K562 (cell line): ENCODE results near the gene EPX. TPM values are rescaled to one million over a fixed set of nuclear protein-coding genes. Genes with fewer than 3 reads are reported as not detected.

Experiments used
- ATAC-seq: fragments of 200-7000 bp; cut with Tn5 transposase; 3 replicates; pipeline ENCODE4 v1.9.1; 2020; ENCODE audit warnings: moderate library complexity
- BruUV-seq: library from RNA; stranded (reverse); fragments of 400-500 nt; replicated peaks from 2 replicates; lab custom pipeline; 2021; lab: Mats Ljungman, UMichigan
- CTCF ChIA-PET: fragments of 300-600 bp; formaldehyde crosslinking; extraction: SDS; loops from one replicate; lab custom pipeline; 2021; ENCODE audit warnings: low intra/inter-chr PET ratio; lab: Yijun Ruan, JAX
- POLR2A ChIA-PET: fragments of 300-600, 350-650 bp; sonication (Branson Sonifier 250); formaldehyde crosslinking; extraction: SDS; loops from one replicate; lab custom pipeline; 2021; ENCODE audit warnings: antibody characterized with exemption, inconsistent platforms; lab: Yijun Ruan, JAX
- DNase-seq, 4 experiments: peaks; one replicate each; pipeline versions ENCODE4 v3.0.0 to v3.0.0-alpha.2; 2011 to 2018; ENCODE audit warnings: low spot score in 3 of 4, mixed read lengths in 3 of 4; ENCODE audit errors: extremely low read depth in 1 of 4
- FAIRE-seq: peaks from 2 replicates; lab custom pipeline; 2011; peaks lifted over from hg19 to GRCh38; lab: Jason Lieb, UNC
- H2AFZ ChIP-seq: 2 replicates; pipeline ENCODE4 v1.6.0; 2011; ENCODE audit warnings: low read depth, low read length, control low read depth, inconsistent platforms
- H3K27ac ChIP-seq: fragments of 200-600 bp; 3 replicates; pipeline ENCODE4 v1.8.0; 2011; ENCODE audit warnings: low read depth, mild to moderate bottlenecking, control low read depth, inconsistent platforms, low read length, moderate library complexity, mixed read lengths; ENCODE audit errors: extremely low read depth
- H3K27me3 ChIP-seq, 2 experiments: fragments of 300-600 bp in 1 of 2; 2 replicates in 1 of 2; 3 replicates in 1 of 2; pipeline versions ENCODE4 v1.6.0 to v1.8.0; 2011; ENCODE audit warnings: inconsistent platforms in 2 of 2, low read length in 2 of 2, mild to moderate bottlenecking in 1 of 2, mixed read lengths in 1 of 2, moderate library complexity in 1 of 2; ENCODE audit not compliant: control insufficient read depth in 2 of 2, insufficient read depth in 2 of 2
- H3K36me3 ChIP-seq: fragments of 300-600 bp; 3 replicates; pipeline ENCODE4 v1.8.0; 2011; ENCODE audit warnings: mild to moderate bottlenecking, low read length, inconsistent platforms; ENCODE audit not compliant: control insufficient read depth, insufficient read depth
- H3K4me1 ChIP-seq, 2 experiments: fragments of 200-600 bp in 1 of 2; replicated peaks in 1 of 2; 2 replicates in 1 of 2; 3 replicates in 1 of 2; pipeline versions ENCODE4 v1.5.1 to v1.8.0; 2011; ENCODE audit warnings: inconsistent platforms in 2 of 2, low read length in 2 of 2, mild to moderate bottlenecking in 1 of 2, mixed read lengths in 1 of 2, moderate library complexity in 1 of 2; ENCODE audit not compliant: control insufficient read depth in 2 of 2, insufficient read depth in 2 of 2
- H3K4me2 ChIP-seq: 2 replicates; pipeline ENCODE4 v1.6.1; 2011; ENCODE audit warnings: low read length, control low read depth, inconsistent platforms, mixed read lengths; ENCODE audit not compliant: insufficient read depth
- H3K4me3 ChIP-seq: fragments of 200-600 bp; sonication (generic), shearing (Covaris generic); 2 replicates; pipeline ENCODE4 v1.5.1; 2016; ENCODE audit warnings: control low read depth, inconsistent platforms
- H3K79me2 ChIP-seq: fragments of 200-600 bp; 3 replicates; pipeline ENCODE4 v1.8.0; 2011; ENCODE audit warnings: low read length, inconsistent platforms; ENCODE audit not compliant: control insufficient read depth, insufficient read depth
- H3K9ac ChIP-seq, 2 experiments: 2 replicates each; pipeline versions ENCODE4 v1.6.0 to v1.6.1; 2011; ENCODE audit warnings: low read depth in 2 of 2, low read length in 2 of 2, control low read depth in 1 of 2, inconsistent platforms in 1 of 2, mild to moderate bottlenecking in 1 of 2, mixed read lengths in 1 of 2; ENCODE audit not compliant: insufficient read depth in 1 of 2
- H3K9me1 ChIP-seq: one replicate; pipeline ENCODE4 v1.6.0; 2011; ENCODE audit warnings: inconsistent platforms, mild to moderate bottlenecking, low read length, moderate library complexity; ENCODE audit not compliant: control insufficient read depth, insufficient read depth
- H3K9me3 ChIP-seq: replicated peaks from 2 replicates; pipeline ENCODE4 v1.5.1; 2011; ENCODE audit warnings: low read depth, low read length, inconsistent platforms; ENCODE audit not compliant: control insufficient read depth, insufficient read depth
- H4K20me1 ChIP-seq: replicated peaks from 2 replicates; pipeline ENCODE4 v1.6.1; 2011; ENCODE audit warnings: low read length, inconsistent platforms, mixed read lengths; ENCODE audit not compliant: control insufficient read depth, insufficient read depth
- BRF1 ChIP-seq: IDR thresholded peaks from 3 replicates; pipeline ENCODE4 v1.6.1; 2011; ENCODE audit warnings: borderline replicate concordance, mild to moderate bottlenecking; ENCODE audit not compliant: insufficient read length; ENCODE audit errors: extremely low read depth
- KLF16 ChIP-seq: IDR thresholded peaks from 2 replicates; pipeline ENCODE4 v1.6.1; 2016; ENCODE audit warnings: antibody characterized with exemption
- MEIS2 ChIP-seq: fragments of 450-650 bp; IDR thresholded peaks from 2 replicates; pipeline ENCODE4 v1.6.1; 2014; ENCODE audit warnings: mild to moderate bottlenecking; ENCODE audit not compliant: partially characterized antibody
- SP2 ChIP-seq: IDR thresholded peaks from 2 replicates; pipeline ENCODE4 v1.6.1; 2011; ENCODE audit warnings: mild to moderate bottlenecking, low read depth, low read length, moderate library complexity; ENCODE audit not compliant: poor library complexity, severe bottlenecking; ENCODE audit errors: extremely low read depth
- TRIM28 ChIP-seq: fragments of 450-650 bp; IDR thresholded peaks from 2 replicates; pipeline ENCODE4 v1.6.1; 2017
- WGBS: fragments of 100-300 bp; shearing (Covaris generic); methylation state at CpG from one replicate; pipeline ENCODE4 v1.1.6; 2016; ENCODE audit warnings: low coverage, mixed read lengths; ENCODE audit not compliant: insufficient coverage; ENCODE audit errors: missing lambda C conversion rate; 5-methylcytosine and 5-hydroxymethylcytosine counted together
- in situ Hi-C: fragments of 300-500 bp; cut with MboI; formaldehyde crosslinking; loops from 4 replicates; pipeline ENCODE4 v1.15.0; 2018; ENCODE audit warnings: inconsistent platforms, mixed read lengths
- intact Hi-C: fragments of 100-400 bp; cut with micrococcal nuclease; formaldehyde crosslinking; loops from 2 replicates; pipeline ENCODE4 v1.14.2; 2022
- polyA plus RNA-seq, 8 experiments: library from polyadenylated mRNA; depleted of rRNA in 4 of 8; stranded (reverse) in 5 of 8; unstranded in 3 of 8; fragments of >200 nt; fragmentation: Nextera tagmentation in 2 of 8; fragmentation: Illumina TruSeq in 1 of 8; extraction: Ambion mirVana in 2 of 8; extraction: Trizol in 1 of 8; gene quantifications; 2 replicates each; pipeline versions ENCODE4 v1.2.1 to v1.2.3, GENCODE V29; 2011 to 2014; ENCODE audit warnings: inconsistent platforms in 1 of 8, missing spikeins in 1 of 8
- total RNA-seq, 7 experiments: library from RNA; depleted of rRNA in 6 of 7; stranded (reverse); fragments of >200 nt in 6 of 7; fragmentation: Illumina TruSeq in 2 of 7; extraction: Trizol in 2 of 7; gene quantifications; 2 replicates each; pipeline versions ENCODE4 v1.2.1 to v1.2.3, GENCODE V29; 2011 to 2021; ENCODE audit warnings: low replicate concordance in 1 of 7
- TF ChIP-seq, protein P1 (sequence below): fragments of 250-450 bp; sonication (Bioruptor Pico); IDR thresholded peaks from 2 replicates; pipeline ENCODE4 v1.4.0; 2020
- TF ChIP-seq, protein P2 (sequence below), 2 experiments: fragments of 450-650 bp; formaldehyde crosslinking in 1 of 2; IDR thresholded peaks; 2 replicates each; pipeline versions ENCODE4 v1.4.0 to v1.6.1; 2014 to 2020; ENCODE audit warnings: mild to moderate bottlenecking in 2 of 2, borderline replicate concordance in 1 of 2, low read depth in 1 of 2

EPX gene
- total and polyA plus RNA-seq, 9 of the 15 experiments (the other 6 are each of a cell fraction or from before 2014, with no cell fraction given) = 0.07 to 0.33 (median 0.19) TPM; not detected in 3

DNA sequence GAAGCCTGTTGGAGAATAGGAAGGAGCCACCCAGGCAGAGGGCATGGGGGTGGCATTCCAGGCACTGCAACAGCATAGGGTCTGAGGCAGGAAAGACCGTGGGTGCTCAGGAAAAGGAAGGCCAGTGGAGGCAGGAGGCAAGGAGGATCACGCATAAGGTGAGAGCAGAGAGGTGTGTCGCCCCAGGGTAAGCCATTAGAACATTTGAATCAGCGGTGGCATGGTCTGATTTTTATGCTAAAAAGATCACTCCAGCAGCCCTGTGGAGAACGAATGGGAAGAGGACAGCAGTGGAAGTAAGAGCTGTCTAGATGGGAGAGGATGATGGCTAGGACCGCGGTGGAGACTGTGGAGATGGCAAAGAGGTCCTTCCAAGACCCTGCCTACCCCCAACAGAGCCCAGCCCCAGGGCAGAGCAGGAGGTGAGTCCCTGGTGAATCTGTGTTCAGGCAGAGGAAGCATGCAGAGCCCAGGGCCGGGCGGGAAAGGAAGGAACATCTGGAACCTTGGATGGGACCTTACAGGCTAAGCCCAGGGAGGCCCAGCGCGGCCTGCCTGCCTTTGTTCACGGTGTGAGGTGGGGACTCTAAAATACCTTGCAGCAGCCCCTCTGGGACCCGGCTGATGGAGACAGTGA is 53.7 kb downstream of the EPX start:
- peaks cover 4 to 18% of the 10 kb centered on the region in 2 experiments; a peak in 4 of 5 replicates for H3K27me3 ChIP-seq
- POLR2A ChIA-PET = interaction anchor here (0.6 to 1.0 kb wide), 3 partner anchors 10 to 194 kb away, joined by 3 read pairs; no protein-coding TSS in a partner anchor
- no peak for TF ChIP-seq MEIS2
- TF ChIP-seq, protein P1, sequence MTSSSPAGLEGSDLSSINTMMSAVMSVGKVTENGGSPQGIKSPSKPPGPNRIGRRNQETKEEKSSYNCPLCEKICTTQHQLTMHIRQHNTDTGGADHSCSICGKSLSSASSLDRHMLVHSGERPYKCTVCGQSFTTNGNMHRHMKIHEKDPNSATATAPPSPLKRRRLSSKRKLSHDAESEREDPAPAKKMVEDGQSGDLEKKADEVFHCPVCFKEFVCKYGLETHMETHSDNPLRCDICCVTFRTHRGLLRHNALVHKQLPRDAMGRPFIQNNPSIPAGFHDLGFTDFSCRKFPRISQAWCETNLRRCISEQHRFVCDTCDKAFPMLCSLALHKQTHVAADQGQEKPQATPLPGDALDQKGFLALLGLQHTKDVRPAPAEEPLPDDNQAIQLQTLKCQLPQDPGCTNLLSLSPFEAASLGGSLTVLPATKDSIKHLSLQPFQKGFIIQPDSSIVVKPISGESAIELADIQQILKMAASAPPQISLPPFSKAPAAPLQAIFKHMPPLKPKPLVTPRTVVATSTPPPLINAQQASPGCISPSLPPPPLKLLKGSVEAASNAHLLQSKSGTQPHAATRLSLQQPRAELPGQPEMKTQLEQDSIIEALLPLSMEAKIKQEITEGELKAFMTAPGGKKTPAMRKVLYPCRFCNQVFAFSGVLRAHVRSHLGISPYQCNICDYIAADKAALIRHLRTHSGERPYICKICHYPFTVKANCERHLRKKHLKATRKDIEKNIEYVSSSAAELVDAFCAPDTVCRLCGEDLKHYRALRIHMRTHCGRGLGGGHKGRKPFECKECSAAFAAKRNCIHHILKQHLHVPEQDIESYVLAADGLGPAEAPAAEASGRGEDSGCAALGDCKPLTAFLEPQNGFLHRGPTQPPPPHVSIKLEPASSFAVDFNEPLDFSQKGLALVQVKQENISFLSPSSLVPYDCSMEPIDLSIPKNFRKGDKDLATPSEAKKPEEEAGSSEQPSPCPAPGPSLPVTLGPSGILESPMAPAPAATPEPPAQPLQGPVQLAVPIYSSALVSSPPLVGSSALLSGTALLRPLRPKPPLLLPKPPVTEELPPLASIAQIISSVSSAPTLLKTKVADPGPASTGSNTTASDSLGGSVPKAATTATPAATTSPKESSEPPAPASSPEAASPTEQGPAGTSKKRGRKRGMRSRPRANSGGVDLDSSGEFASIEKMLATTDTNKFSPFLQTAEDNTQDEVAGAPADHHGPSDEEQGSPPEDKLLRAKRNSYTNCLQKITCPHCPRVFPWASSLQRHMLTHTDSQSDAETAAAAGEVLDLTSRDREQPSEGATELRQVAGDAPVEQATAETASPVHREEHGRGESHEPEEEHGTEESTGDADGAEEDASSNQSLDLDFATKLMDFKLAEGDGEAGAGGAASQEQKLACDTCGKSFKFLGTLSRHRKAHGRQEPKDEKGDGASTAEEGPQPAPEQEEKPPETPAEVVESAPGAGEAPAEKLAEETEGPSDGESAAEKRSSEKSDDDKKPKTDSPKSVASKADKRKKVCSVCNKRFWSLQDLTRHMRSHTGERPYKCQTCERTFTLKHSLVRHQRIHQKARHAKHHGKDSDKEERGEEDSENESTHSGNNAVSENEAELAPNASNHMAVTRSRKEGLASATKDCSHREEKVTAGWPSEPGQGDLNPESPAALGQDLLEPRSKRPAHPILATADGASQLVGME (CRISPR knock-in tag) = no peak
- TF ChIP-seq KLF16 = no peak
- TF ChIP-seq BRF1 = no peak
- no peak for TF ChIP-seq SP2
- TF ChIP-seq, protein P2, sequence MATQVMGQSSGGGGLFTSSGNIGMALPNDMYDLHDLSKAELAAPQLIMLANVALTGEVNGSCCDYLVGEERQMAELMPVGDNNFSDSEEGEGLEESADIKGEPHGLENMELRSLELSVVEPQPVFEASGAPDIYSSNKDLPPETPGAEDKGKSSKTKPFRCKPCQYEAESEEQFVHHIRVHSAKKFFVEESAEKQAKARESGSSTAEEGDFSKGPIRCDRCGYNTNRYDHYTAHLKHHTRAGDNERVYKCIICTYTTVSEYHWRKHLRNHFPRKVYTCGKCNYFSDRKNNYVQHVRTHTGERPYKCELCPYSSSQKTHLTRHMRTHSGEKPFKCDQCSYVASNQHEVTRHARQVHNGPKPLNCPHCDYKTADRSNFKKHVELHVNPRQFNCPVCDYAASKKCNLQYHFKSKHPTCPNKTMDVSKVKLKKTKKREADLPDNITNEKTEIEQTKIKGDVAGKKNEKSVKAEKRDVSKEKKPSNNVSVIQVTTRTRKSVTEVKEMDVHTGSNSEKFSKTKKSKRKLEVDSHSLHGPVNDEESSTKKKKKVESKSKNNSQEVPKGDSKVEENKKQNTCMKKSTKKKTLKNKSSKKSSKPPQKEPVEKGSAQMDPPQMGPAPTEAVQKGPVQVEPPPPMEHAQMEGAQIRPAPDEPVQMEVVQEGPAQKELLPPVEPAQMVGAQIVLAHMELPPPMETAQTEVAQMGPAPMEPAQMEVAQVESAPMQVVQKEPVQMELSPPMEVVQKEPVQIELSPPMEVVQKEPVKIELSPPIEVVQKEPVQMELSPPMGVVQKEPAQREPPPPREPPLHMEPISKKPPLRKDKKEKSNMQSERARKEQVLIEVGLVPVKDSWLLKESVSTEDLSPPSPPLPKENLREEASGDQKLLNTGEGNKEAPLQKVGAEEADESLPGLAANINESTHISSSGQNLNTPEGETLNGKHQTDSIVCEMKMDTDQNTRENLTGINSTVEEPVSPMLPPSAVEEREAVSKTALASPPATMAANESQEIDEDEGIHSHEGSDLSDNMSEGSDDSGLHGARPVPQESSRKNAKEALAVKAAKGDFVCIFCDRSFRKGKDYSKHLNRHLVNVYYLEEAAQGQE (IDR thresholded peaks at IDR 0.05; ENCODE audit: borderline replicate concordance) = no peak
- TF ChIP-seq, protein P2 (CRISPR knock-in tag; IDR thresholded peaks at IDR 0.05; ENCODE audit: low read depth) = no peak
- no peak for TF ChIP-seq TRIM28

More for the DNA sequence above, 53.7 kb downstream of the EPX start:
- Histone ChIP-seq H3K79me2 (no peaks in the 10 kb centered on the region), H3K4me2 (no peak overlapping the region), H3K27ac (no peak overlapping the region), H3K4me3 (no peak overlapping the region), H3K9ac (no peak overlapping the region), H3K4me1 (peaks cover 17 to 23% of the 10 kb centered on the region in 2 experiments), H4K20me1 (no peaks in the 10 kb centered on the region), H3K9me1 (no peaks in the 10 kb centered on the region), H2AFZ (no peak overlapping the region), H3K36me3 (no peaks in the 10 kb centered on the region), H3K9me3 (no peaks in the 10 kb centered on the region; the same call in 1 of the 2 replicates)
- intact Hi-C loops (no loop called here), in situ Hi-C loops (no loop called here)
- FAIRE-seq (no peak), ATAC-seq (no peak), DNase-seq (no peak)
- CTCF ChIA-PET = no interaction called here
- WGBS = 41% methylated on average over 13 of the region's 13 CpGs
- BruUV-seq = no TSS peak
